Retina (tissue), 1 donor: Measurements from ENCODE around the gene ALOX12.
"Not testable (repeated sequence)": the region's sequence is repeated elsewhere in the genome, so short reads cannot be mapped to it uniquely, and the experiment has no call there.

Experiments used
- DNase-seq: peaks from one replicate; pipeline ENCODE4 v3.0.0-alpha.2; 2016

ALOX12 gene

GRCh38 chr17:6995500-6996255 lies at the start of gene ALOX12:
Gene ALOX12 (plus strand): TSS chr17:6996049. CDS start chr17:6996118, 69 bp downstream.
- DNase-seq: peak; percentile 61

- no peak for DNase-seq
These were observed 48.1 kb upstream of the ALOX12 start for GRCh38 chr17:6947745-6948144.

- no peak for DNase-seq
These were observed 47.3 kb upstream of the ALOX12 start for GRCh38 chr17:6948562-6948961.

GRCh38 chr17:6948976-6949375 lies 46.9 kb upstream of the ALOX12 start:
- no peak for DNase-seq

- not testable (repeated sequence) for DNase-seq
These were observed 44.9 kb upstream of the ALOX12 start for GRCh38 chr17:6950938-6951337.

- DNase-seq: no peak
These were observed 42.2 kb upstream of the ALOX12 start for GRCh38 chr17:6953689-6954088.

- DNase-seq: no peak
These were observed 36.1 kb upstream of the ALOX12 start for GRCh38 chr17:6959700-6960099.

GRCh38 chr17:6969323-6969726 lies 26.5 kb upstream of the ALOX12 start:
- no peak for DNase-seq

- no peak for DNase-seq
These were observed 24.9 kb upstream of the ALOX12 start for GRCh38 chr17:6970992-6971391.

- not testable (repeated sequence) for DNase-seq
These were observed 16.4 kb upstream of the ALOX12 start for GRCh38 chr17:6979440-6979839.

GRCh38 chr17:6981426-6981825 lies 14.4 kb upstream of the ALOX12 start:
- no peak for DNase-seq

- no peak for DNase-seq
These were observed 10.6 kb upstream of the ALOX12 start for GRCh38 chr17:6985266-6985665.

- DNase-seq: no peak
These were observed 9.2 kb upstream of the ALOX12 start for GRCh38 chr17:6986676-6987075.

GRCh38 chr17:6989779-6990178 lies 6.1 kb upstream of the ALOX12 start:
- DNase-seq: no peak

GRCh38 chr17:6993613-6994056 lies 2.2 kb upstream of the ALOX12 start:
- not testable (repeated sequence) for DNase-seq

- DNase-seq: no peak
These were observed 1.7 kb upstream of the ALOX12 start for GRCh38 chr17:6994118-6994598.

GRCh38 chr17:6994666-6995256 lies 1.1 kb upstream of the ALOX12 start:
- no peak for DNase-seq

GRCh38 chr17:6996256-6997011 lies 585 bp downstream of the ALOX12 start:
- DNase-seq: peak; percentile 36

- no peak for DNase-seq
These were observed 1.3 kb downstream of the ALOX12 start for GRCh38 chr17:6997171-6997570.

GRCh38 chr17:6998855-6999508 lies 3.1 kb downstream of the ALOX12 start:
- DNase-seq: no peak

GRCh38 chr17:7001318-7001961 lies 5.6 kb downstream of the ALOX12 start:
- DNase-seq: no peak

- no peak for DNase-seq
These were observed 6.6 kb downstream of the ALOX12 start for GRCh38 chr17:7002288-7003047.
